ENCODE results near the gene DCUN1D2.

DNA sequence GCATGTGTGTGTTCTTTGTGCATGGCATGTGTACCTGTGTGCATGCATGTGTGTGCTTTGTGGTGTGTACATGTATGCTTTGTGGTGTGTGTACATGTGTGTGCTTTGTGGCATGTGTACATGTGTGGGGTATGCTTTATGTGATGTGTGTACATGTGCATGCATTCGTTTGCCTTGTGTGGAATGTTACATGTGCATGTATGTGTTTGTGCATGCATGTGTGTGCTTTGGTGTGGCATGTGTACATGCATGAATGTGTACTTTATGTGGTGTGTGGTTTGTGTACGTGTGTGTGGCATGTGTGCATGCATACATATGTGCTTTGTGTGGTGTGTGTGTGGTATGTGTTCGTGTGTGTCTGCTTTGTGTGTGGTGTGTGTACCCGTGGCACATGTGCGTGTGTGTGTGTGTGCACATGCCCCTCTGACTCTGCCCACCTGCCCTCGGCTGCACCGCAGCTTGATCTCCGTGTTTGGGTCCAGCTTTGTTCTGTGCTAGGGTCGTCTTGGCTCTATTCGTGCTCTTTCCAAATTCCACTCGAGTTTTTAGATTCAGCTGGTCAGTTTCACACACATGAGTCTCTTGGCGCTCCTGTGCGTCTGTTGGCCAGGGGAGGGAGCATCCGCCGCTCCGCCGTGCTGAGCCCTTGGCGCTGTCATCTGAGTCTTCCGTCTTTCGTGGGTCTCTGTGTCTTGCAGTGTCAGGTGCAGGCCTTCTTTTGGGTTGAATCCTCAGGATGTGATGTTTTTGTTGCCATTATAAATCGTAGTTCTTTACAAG lies 47.6 kb upstream of the DCUN1D2 start:
- TF ChIP-seq, protein P1, sequence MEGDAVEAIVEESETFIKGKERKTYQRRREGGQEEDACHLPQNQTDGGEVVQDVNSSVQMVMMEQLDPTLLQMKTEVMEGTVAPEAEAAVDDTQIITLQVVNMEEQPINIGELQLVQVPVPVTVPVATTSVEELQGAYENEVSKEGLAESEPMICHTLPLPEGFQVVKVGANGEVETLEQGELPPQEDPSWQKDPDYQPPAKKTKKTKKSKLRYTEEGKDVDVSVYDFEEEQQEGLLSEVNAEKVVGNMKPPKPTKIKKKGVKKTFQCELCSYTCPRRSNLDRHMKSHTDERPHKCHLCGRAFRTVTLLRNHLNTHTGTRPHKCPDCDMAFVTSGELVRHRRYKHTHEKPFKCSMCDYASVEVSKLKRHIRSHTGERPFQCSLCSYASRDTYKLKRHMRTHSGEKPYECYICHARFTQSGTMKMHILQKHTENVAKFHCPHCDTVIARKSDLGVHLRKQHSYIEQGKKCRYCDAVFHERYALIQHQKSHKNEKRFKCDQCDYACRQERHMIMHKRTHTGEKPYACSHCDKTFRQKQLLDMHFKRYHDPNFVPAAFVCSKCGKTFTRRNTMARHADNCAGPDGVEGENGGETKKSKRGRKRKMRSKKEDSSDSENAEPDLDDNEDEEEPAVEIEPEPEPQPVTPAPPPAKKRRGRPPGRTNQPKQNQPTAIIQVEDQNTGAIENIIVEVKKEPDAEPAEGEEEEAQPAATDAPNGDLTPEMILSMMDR (IDR thresholded peaks at IDR 0.05), result no peak
- TF ChIP-seq EZH2 (IDR thresholded peaks at IDR 0.05), result no peak
- no peak for TF ChIP-seq EZH2phosphoT487 (IDR thresholded peaks at IDR 0.05)
